NT2/D1 (cell line): ENCODE results near the gene RPS6KA2.

Experiments
- DNase-seq: peaks from one replicate; pipeline ENCODE4 v3.0.0-alpha.2; 2011; ENCODE audit warnings: low read depth, low spot score
- H3K27me3 ChIP-seq: 2 replicates; pipeline ENCODE4 v1.6.0; 2011; ENCODE audit warnings: mild to moderate bottlenecking; ENCODE audit not compliant: insufficient read length, insufficient read depth
- H3K36me3 ChIP-seq: 2 replicates; pipeline ENCODE4 v1.6.1; 2011; ENCODE audit warnings: mild to moderate bottlenecking, low read length, mixed read lengths; ENCODE audit not compliant: insufficient read depth, insufficient read length
- H3K4me1 ChIP-seq: 2 replicates; pipeline ENCODE4 v1.5.1; 2011; ENCODE audit not compliant: insufficient read depth, insufficient read length
- H3K4me3 ChIP-seq: 2 replicates; pipeline ENCODE4 v1.5.1; 2011; ENCODE audit warnings: low read depth; ENCODE audit not compliant: insufficient read length
- H3K9ac ChIP-seq: 2 replicates; pipeline ENCODE4 v1.6.0; 2011; ENCODE audit warnings: low read depth; ENCODE audit not compliant: insufficient read length
- H3K9me3 ChIP-seq: 2 replicates; pipeline ENCODE4 v1.5.1; 2011; ENCODE audit warnings: mild to moderate bottlenecking, low read length; ENCODE audit not compliant: insufficient read depth
- SUZ12 ChIP-seq: IDR thresholded peaks from 2 replicates; pipeline ENCODE4 v1.6.1; 2011; ENCODE audit not compliant: insufficient read length, insufficient read depth; ENCODE audit errors: extremely low read depth
- YY1 ChIP-seq: IDR thresholded peaks from 2 replicates; pipeline ENCODE4 v1.6.1; 2011; ENCODE audit not compliant: insufficient read length, insufficient read depth
- ZNF274 ChIP-seq: IDR thresholded peaks from 2 replicates; pipeline ENCODE4 v1.6.1; 2011; ENCODE audit warnings: mild to moderate bottlenecking, low read depth, low read length

The RPS6KA2 gene

GRCh38 chr6:166600931-166601330 lies 26.1 kb downstream of the RPS6KA2 start:
- 0 out of 2 replicates have a peak, but pooled peaks cover 4% of the 10 kb centered on the region for H3K9me3 ChIP-seq
- TF ChIP-seq ZNF274: no peak
- no peak for TF ChIP-seq SUZ12
- no peak for TF ChIP-seq YY1
- H3K36me3 ChIP-seq: no peaks in the 10 kb centered on the region
- H3K4me1 ChIP-seq: no peaks in the 10 kb centered on the region
- H3K27me3 ChIP-seq: no peaks in the 10 kb centered on the region
- DNase-seq: no peak
- no peak overlapping the region for H3K9ac ChIP-seq
- H3K4me3 ChIP-seq: no peak overlapping the region

GRCh38 chr6:166599205-166599604 lies 27.8 kb downstream of the RPS6KA2 start:
- no peaks in the 10 kb centered on the region for H3K27me3 ChIP-seq
- H3K9ac ChIP-seq: no peak overlapping the region
- TF ChIP-seq YY1 (no peak), SUZ12 (no peak), ZNF274 (no peak)
- no peaks in the 10 kb centered on the region for H3K36me3 ChIP-seq
- 0 out of 2 replicates have a peak, but pooled peaks cover 4% of the 10 kb centered on the region for H3K9me3 ChIP-seq
- no peak overlapping the region for H3K4me3 ChIP-seq
- no peaks in the 10 kb centered on the region for H3K4me1 ChIP-seq
- no peak for DNase-seq

- Histone ChIP-seq H3K9me3 (0 out of 2 replicates have a peak, but pooled peaks cover 4% of the 10 kb centered on the region), H3K9ac (no peak overlapping the region), H3K4me1 (no peaks in the 10 kb centered on the region), H3K36me3 (no peaks in the 10 kb centered on the region), H3K4me3 (no peak overlapping the region), H3K27me3 (no peaks in the 10 kb centered on the region)
- TF ChIP-seq YY1 (no peak), SUZ12 (no peak), ZNF274 (no peak)
- no peak for DNase-seq
Measured at GRCh38 chr6:166598441-166599138, 28.5 kb downstream of the RPS6KA2 start.

GRCh38 chr6:166597711-166598440 lies 29.2 kb downstream of the RPS6KA2 start:
- H3K36me3 ChIP-seq: no peaks in the 10 kb centered on the region
- H3K27me3 ChIP-seq: no peaks in the 10 kb centered on the region
- TF ChIP-seq ZNF274 (no peak), SUZ12 (no peak), YY1 (no peak)
- H3K4me3 ChIP-seq: no peak overlapping the region
- 0 out of 2 replicates have a peak, but pooled peaks cover 4% of the 10 kb centered on the region for H3K9me3 ChIP-seq
- DNase-seq: no peak
- no peak overlapping the region for H3K9ac ChIP-seq
- no peaks in the 10 kb centered on the region for H3K4me1 ChIP-seq

- DNase-seq: no peak
Measured at GRCh38 chr6:166596776-166597507, 30.1 kb downstream of the RPS6KA2 start.

GRCh38 chr6:166595949-166596348 lies 31.1 kb downstream of the RPS6KA2 start:
- Histone ChIP-seq H3K4me1 (no peaks in the 10 kb centered on the region), H3K36me3 (no peaks in the 10 kb centered on the region), H3K4me3 (no peak overlapping the region), H3K9me3 (no peaks in the 10 kb centered on the region), H3K9ac (no peak overlapping the region), H3K27me3 (no peaks in the 10 kb centered on the region)
- DNase-seq: no peak
- TF ChIP-seq ZNF274 (no peak), YY1 (no peak), SUZ12 (no peak)

More at GRCh38 chr6:166596776-166597507, 30.1 kb downstream of the RPS6KA2 start:
- TF ChIP-seq ZNF274 (no peak), SUZ12 (no peak), YY1 (no peak)
- no peaks in the 10 kb centered on the region for H3K36me3 ChIP-seq
- H3K4me1 ChIP-seq: no peaks in the 10 kb centered on the region
- 0 out of 2 replicates have a peak, but pooled peaks cover 4% of the 10 kb centered on the region for H3K9me3 ChIP-seq
- H3K27me3 ChIP-seq: no peaks in the 10 kb centered on the region
- H3K4me3 ChIP-seq: no peak overlapping the region
- no peak overlapping the region for H3K9ac ChIP-seq

GRCh38 chr6:166595061-166595780 lies 31.8 kb downstream of the RPS6KA2 start:
- no peak overlapping the region for H3K9ac ChIP-seq

More at GRCh38 chr6:166595061-166595780, 31.8 kb downstream of the RPS6KA2 start:
- Histone ChIP-seq H3K4me1 (no peaks in the 10 kb centered on the region), H3K27me3 (no peaks in the 10 kb centered on the region), H3K36me3 (no peaks in the 10 kb centered on the region), H3K4me3 (no peak overlapping the region), H3K9me3 (no peaks in the 10 kb centered on the region)
- no peak for TF ChIP-seq ZNF274
- TF ChIP-seq YY1: no peak
- no peak for TF ChIP-seq SUZ12
- DNase-seq: no peak
